ENCODE data around the gene CELSR2. TPM values are rescaled to one million over a fixed set of nuclear protein-coding genes. Genes with fewer than 3 reads are reported as not detected.
A peak's percentile ranks its signal among the peaks of the same experiment; 100 is the strongest.
"Not testable (repeated sequence)": the region's sequence is repeated elsewhere in the genome, so short reads cannot be mapped to it uniquely, and the experiment has no call there.

The CELSR2 gene
- total RNA-seq, 4 donors from 2014 or later = 14.0 to 16.7 (median 16.3) TPM

DNA sequence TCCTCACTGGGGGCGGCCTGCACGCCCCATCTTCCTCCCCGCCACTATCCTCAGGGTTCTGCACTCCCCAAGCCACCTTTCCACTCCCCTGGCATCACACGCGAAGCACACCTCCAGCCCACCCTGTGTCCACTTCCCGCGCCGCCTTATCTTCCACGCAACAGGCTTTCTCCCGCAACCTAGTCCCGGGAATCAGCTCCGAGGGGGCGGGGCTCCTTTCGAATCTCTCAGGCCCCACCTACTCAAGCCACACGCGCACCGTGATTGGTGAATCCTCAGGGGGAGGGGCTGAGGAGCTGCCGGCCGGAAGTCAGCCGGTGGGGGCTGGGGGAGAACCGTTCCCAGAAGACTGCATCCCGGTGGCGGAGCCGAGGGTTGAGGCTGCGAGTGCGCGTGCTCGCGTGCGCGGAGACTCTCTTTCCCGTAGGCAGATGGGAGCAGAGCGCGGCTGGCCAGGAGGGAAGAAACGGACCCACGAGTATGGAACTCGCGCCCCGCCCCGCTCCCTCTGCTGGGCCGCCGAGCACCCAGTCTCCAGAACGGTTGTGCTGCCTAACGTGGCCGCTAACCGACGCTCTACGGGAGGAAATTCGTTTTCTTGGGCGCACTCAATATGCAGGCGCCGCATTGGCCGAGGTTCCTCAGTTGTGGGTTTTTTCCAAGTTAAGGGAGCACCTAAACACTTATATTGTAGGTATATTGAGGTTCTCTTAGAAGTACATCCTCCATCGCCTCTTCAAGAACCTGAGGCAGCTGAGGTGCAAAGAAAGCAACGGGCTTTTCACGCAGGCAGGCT lies 33.8 kb downstream of the CELSR2 start, which contains the start of gene PSRC1:
TSS of gene PSRC1 (minus strand) at position 194 of the 796 bp plus-strand sequence.
- Histone ChIP-seq H3K36me3 (peaks cover 0 to 8% (median 0%) of the 10 kb centered on the region in 3 donors), H3K4me3 (peak within 1 kb of the TSS; percentile 46 to 78 (median 54)), H3K4me1 (peaks cover 0 to 38% (median 11%) of the 10 kb centered on the region in 4 donors), H3K27ac (peak within 1 kb of the TSS; percentile 86 to 92 (median 88)), H3K27me3 (no peaks in the 10 kb centered on the region), H3K9me3 (no peaks in the 10 kb centered on the region)
- 2% methylated on average over 30 to 35 of the region's 56 CpGs for WGBS, 2 donors
- peak; percentile 96 to 98 for DNase-seq (ENCODE audit: low spot score in 2 of 2)
- TF ChIP-seq POLR2A (IDR thresholded peaks at IDR 0.05) = peak; percentile 83 to 87
- TF ChIP-seq, protein P1, sequence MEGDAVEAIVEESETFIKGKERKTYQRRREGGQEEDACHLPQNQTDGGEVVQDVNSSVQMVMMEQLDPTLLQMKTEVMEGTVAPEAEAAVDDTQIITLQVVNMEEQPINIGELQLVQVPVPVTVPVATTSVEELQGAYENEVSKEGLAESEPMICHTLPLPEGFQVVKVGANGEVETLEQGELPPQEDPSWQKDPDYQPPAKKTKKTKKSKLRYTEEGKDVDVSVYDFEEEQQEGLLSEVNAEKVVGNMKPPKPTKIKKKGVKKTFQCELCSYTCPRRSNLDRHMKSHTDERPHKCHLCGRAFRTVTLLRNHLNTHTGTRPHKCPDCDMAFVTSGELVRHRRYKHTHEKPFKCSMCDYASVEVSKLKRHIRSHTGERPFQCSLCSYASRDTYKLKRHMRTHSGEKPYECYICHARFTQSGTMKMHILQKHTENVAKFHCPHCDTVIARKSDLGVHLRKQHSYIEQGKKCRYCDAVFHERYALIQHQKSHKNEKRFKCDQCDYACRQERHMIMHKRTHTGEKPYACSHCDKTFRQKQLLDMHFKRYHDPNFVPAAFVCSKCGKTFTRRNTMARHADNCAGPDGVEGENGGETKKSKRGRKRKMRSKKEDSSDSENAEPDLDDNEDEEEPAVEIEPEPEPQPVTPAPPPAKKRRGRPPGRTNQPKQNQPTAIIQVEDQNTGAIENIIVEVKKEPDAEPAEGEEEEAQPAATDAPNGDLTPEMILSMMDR (IDR thresholded peaks at IDR 0.05) = peak; percentile 25 to 86 (median 50)
- peak; percentile 53 to 97 for TF ChIP-seq EP300 (IDR thresholded peaks at IDR 0.05)

DNA sequence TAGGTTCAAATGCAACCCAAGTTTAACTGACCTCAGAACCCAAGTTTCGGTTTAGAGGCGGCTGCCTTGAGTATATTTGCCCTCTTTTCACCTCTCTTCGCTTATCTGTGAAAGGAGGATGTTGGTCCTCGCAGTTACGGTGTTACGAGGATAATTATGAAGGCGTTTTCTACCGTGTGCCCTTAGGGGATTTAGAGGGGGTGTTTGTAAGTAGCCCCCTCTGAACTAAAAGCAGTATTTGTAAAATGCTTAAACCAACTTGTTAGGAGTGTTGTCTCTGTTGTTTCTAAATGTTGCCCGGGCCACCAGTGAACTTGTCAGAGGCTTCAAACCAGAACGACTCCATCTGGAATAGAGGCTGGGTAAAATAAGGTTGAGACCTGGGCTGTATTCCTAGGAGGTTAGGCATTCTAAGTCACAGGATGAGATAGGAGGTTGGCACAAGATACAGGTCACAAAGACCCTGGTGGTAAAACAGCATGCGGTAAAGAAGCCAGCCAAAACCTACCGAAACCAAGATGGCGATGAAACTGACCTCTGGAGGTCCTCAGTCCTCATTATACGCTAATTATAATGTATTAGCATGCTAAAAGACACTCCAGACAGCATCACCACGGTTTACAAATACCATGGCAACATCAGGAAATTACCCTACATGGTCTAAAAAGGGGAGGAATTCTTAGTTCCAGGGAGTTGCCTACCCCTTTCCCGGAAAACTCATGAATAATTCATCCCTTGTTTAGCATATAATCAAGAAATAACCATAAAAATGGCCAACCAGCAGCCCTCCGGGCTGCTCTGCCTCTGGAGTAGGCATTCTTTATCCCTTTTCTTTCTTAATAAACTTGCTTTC lies 34.6 kb downstream of the CELSR2 start:
- 46 to 55% methylated on average over 17 of the region's 17 CpGs for WGBS, 2 donors

DNA sequence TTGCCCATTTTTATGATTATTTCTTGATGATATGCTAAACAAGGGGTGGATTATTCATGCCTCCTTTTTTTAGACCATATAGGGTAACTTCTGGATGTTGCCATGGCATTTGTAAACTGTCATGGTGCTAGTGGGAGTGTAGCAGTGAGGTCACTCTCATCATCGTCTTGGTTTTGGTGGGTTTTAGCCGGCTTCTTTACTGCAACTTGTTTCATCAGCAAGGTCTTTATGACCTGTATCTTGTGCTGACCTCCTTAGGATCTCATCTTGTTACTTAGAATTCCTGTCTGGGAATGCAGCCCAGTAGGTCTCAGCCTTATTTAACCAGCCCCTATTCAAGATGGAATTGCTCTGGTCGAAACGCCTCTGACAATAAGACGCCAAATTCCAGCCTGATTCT lies 37.4 kb downstream of the CELSR2 start:
- H3K27ac ChIP-seq; H3K36me3 ChIP-seq; H3K9me3 ChIP-seq; H3K27me3 ChIP-seq; DNase-seq (ENCODE audit: low spot score in 2 of 2); H3K4me3 ChIP-seq: not testable (repeated sequence)
- WGBS, 2 donors = 75 to 78% methylated on average over 5 of the region's 5 CpGs
- H3K4me1 ChIP-seq = peaks cover 0 to 20% (median 10%) of the 10 kb centered on the region in 4 donors

More for the DNA sequence above, 34.6 kb downstream of the CELSR2 start:
- no peaks in the 10 kb centered on the region for H3K27me3 ChIP-seq
- H3K27ac ChIP-seq = peak overlapping the region; percentile 86 to 92 (median 88)
- TF ChIP-seq EP300 (IDR thresholded peaks at IDR 0.05) (no peak), POLR2A (IDR thresholded peaks at IDR 0.05) (no peak)
- TF ChIP-seq, protein P1 (IDR thresholded peaks at IDR 0.05) = no peak
- no peaks in the 10 kb centered on the region for H3K9me3 ChIP-seq
- H3K4me3 ChIP-seq = peak overlapping the region; percentile 46 to 78 (median 54)
- H3K4me1 ChIP-seq = peaks cover 0 to 38% (median 11%) of the 10 kb centered on the region in 4 donors
- peaks cover 0 to 8% (median 0%) of the 10 kb centered on the region in 3 donors for H3K36me3 ChIP-seq
- DNase-seq (ENCODE audit: low spot score in 2 of 2) = no peak

DNA sequence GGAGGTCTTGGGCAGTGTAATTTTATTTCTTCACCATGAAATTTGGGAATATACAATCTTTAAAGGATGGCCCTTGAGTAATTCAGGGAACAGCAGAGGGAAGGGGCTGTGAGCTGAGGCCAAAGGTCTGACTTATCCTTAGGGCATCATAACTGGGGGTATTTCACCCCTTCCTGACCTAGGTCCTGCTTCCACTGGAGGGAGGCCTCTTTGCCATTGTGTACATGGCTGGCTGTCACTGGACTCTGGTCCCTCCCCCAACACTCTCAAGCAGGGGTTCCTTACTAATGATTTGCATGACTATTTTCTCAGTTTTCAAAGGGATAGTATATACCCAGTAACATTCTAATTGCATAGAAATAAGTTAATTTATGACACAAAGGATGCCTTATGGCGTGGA lies 40.8 kb downstream of the CELSR2 start:
- Histone ChIP-seq H3K4me1 (no peaks in the 10 kb centered on the region), H3K36me3 (no peaks in the 10 kb centered on the region), H3K9me3 (no peaks in the 10 kb centered on the region), H3K27ac (no peak overlapping the region), H3K27me3 (no peaks in the 10 kb centered on the region), H3K4me3 (no peak overlapping the region)
- WGBS, 2 donors = 87 to 88% methylated on average over 1 of the region's 1 CpG
- no peak for DNase-seq (ENCODE audit: low spot score in 2 of 2)
- no peak for TF ChIP-seq EP300 (IDR thresholded peaks at IDR 0.05)
- TF ChIP-seq, protein P1 (IDR thresholded peaks at IDR 0.05) = no peak
- no peak for TF ChIP-seq POLR2A (IDR thresholded peaks at IDR 0.05)

DNA sequence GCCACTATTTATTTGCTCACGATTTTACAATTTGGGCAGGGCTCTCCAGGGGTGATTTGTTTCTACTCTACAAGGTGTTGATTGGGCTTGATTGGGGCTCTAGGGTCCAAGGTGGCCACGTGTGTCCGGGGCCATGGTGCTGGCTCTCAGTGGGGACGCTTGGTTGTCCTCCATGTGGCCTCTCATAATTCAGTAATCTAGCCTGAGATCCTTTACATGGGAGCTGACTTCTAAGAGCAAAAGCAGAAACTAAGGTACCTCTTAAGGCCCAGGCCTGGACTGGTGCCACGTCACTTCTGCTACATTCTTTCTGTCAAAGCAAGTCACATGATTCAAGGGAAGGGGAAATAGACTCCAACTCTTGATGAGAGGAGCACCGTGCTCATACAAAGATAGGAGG lies 41.7 kb downstream of the CELSR2 start:
- 71 to 79% methylated on average over 6 of the region's 6 CpGs for WGBS, 2 donors
- no peaks in the 10 kb centered on the region for H3K36me3 ChIP-seq
- H3K4me3 ChIP-seq = no peak overlapping the region
- TF ChIP-seq, protein P1 (IDR thresholded peaks at IDR 0.05) = no peak
- TF ChIP-seq EP300 (IDR thresholded peaks at IDR 0.05) (no peak), POLR2A (IDR thresholded peaks at IDR 0.05) (no peak)
- DNase-seq (ENCODE audit: low spot score in 2 of 2) = peak in 1 of 2 donors; percentile 33
- no peaks in the 10 kb centered on the region for H3K4me1 ChIP-seq
- no peaks in the 10 kb centered on the region for H3K9me3 ChIP-seq
- no peaks in the 10 kb centered on the region for H3K27me3 ChIP-seq
- H3K27ac ChIP-seq = no peak overlapping the region
